ENCODE results near the gene HECTD1. TPM values are rescaled to one million over a fixed set of nuclear protein-coding genes. Genes with fewer than 3 reads are reported as not detected.

The HECTD1 gene
- total and polyA plus RNA-seq, 9 of the 15 experiments (the other 6 are each of a cell fraction or from before 2014, with no cell fraction given) = 27.9 to 111 (median 78.1) TPM

- TF ChIP-seq NEUROD1 (IDR thresholded peaks at IDR 0.05; ENCODE audit: borderline replicate concordance, low read depth, low read length, partially characterized antibody) (no peak), CBFA2T2 (conservative IDR thresholded peaks at IDR 0.05) (peak; percentile 81), ZFX (CRISPR knock-in tag; IDR thresholded peaks at IDR 0.05) (no peak), ERF (CRISPR knock-in tag; IDR thresholded peaks at IDR 0.05) (no peak), MTA3 (IDR thresholded peaks at IDR 0.05; ENCODE audit: borderline replicate concordance) (peak; percentile 88), ZBTB17 (CRISPR knock-in tag; IDR thresholded peaks at IDR 0.05) (no peak), FOXA1 (IDR thresholded peaks at IDR 0.05; ENCODE audit: borderline replicate concordance) (no peak), BMI1 (IDR thresholded peaks at IDR 0.05; ENCODE audit: low read length) (no peak), ZNF589 (CRISPR knock-in tag; IDR thresholded peaks at IDR 0.05; ENCODE audit: low read depth) (peak; percentile 77), HDAC3 (IDR thresholded peaks at IDR 0.05; ENCODE audit: borderline replicate concordance, partially characterized antibody) (peak; percentile 95), MIER1 (IDR thresholded peaks at IDR 0.05; ENCODE audit: low read depth) (no peak), ZKSCAN1 (IDR thresholded peaks at IDR 0.05; ENCODE audit: low read depth, low read length) (peak; percentile 72; the same call in 1 of the 2 replicates), ZNF146 (CRISPR knock-in tag; IDR thresholded peaks at IDR 0.05; ENCODE audit: unreplicated experiment) (no peak), EHMT2 (IDR thresholded peaks at IDR 0.05) (peak; percentile 84; the same call in 1 of the 2 replicates), KDM5B (IDR thresholded peaks at IDR 0.05; ENCODE audit: insufficient replicate concordance, low read depth, low read length) (no peak), PML (IDR thresholded peaks at IDR 0.05; ENCODE audit: low read length) (peak; percentile 60), IFI16 (CRISPR knock-in tag; IDR thresholded peaks at IDR 0.05) (no peak)
- TF ChIP-seq, protein P1, sequence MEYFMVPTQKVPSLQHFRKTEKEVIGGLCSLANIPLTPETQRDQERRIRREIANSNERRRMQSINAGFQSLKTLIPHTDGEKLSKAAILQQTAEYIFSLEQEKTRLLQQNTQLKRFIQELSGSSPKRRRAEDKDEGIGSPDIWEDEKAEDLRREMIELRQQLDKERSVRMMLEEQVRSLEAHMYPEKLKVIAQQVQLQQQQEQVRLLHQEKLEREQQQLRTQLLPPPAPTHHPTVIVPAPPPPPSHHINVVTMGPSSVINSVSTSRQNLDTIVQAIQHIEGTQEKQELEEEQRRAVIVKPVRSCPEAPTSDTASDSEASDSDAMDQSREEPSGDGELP (CRISPR knock-in tag; IDR thresholded peaks at IDR 0.05; ENCODE audit: borderline replicate concordance) = peak; percentile 58
- TF ChIP-seq, protein P2, sequence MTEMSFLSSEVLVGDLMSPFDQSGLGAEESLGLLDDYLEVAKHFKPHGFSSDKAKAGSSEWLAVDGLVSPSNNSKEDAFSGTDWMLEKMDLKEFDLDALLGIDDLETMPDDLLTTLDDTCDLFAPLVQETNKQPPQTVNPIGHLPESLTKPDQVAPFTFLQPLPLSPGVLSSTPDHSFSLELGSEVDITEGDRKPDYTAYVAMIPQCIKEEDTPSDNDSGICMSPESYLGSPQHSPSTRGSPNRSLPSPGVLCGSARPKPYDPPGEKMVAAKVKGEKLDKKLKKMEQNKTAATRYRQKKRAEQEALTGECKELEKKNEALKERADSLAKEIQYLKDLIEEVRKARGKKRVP (CRISPR knock-in tag; IDR thresholded peaks at IDR 0.05) = peak; percentile 91
- TF ChIP-seq, protein P3, sequence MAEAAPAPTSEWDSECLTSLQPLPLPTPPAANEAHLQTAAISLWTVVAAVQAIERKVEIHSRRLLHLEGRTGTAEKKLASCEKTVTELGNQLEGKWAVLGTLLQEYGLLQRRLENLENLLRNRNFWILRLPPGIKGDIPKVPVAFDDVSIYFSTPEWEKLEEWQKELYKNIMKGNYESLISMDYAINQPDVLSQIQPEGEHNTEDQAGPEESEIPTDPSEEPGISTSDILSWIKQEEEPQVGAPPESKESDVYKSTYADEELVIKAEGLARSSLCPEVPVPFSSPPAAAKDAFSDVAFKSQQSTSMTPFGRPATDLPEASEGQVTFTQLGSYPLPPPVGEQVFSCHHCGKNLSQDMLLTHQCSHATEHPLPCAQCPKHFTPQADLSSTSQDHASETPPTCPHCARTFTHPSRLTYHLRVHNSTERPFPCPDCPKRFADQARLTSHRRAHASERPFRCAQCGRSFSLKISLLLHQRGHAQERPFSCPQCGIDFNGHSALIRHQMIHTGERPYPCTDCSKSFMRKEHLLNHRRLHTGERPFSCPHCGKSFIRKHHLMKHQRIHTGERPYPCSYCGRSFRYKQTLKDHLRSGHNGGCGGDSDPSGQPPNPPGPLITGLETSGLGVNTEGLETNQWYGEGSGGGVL (CRISPR knock-in tag; IDR thresholded peaks at IDR 0.05) = no peak
- TF ChIP-seq, protein P4, sequence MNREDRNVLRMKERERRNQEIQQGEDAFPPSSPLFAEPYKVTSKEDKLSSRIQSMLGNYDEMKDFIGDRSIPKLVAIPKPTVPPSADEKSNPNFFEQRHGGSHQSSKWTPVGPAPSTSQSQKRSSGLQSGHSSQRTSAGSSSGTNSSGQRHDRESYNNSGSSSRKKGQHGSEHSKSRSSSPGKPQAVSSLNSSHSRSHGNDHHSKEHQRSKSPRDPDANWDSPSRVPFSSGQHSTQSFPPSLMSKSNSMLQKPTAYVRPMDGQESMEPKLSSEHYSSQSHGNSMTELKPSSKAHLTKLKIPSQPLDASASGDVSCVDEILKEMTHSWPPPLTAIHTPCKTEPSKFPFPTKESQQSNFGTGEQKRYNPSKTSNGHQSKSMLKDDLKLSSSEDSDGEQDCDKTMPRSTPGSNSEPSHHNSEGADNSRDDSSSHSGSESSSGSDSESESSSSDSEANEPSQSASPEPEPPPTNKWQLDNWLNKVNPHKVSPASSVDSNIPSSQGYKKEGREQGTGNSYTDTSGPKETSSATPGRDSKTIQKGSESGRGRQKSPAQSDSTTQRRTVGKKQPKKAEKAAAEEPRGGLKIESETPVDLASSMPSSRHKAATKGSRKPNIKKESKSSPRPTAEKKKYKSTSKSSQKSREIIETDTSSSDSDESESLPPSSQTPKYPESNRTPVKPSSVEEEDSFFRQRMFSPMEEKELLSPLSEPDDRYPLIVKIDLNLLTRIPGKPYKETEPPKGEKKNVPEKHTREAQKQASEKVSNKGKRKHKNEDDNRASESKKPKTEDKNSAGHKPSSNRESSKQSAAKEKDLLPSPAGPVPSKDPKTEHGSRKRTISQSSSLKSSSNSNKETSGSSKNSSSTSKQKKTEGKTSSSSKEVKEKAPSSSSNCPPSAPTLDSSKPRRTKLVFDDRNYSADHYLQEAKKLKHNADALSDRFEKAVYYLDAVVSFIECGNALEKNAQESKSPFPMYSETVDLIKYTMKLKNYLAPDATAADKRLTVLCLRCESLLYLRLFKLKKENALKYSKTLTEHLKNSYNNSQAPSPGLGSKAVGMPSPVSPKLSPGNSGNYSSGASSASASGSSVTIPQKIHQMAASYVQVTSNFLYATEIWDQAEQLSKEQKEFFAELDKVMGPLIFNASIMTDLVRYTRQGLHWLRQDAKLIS (CRISPR knock-in tag; IDR thresholded peaks at IDR 0.05) = 0 out of 2 replicates have a peak, but pooled peaks have one; percentile 77
Measured at GRCh38 chr14:31229638-31230572, 22.3 kb upstream of the HECTD1 start (continued).

Measured in K562 (cell line).